Measurements from ENCODE around the gene LIMCH1. TPM values are rescaled to one million over a fixed set of nuclear protein-coding genes. Genes with fewer than 3 reads are reported as not detected.
"Not testable (repeated sequence)": the region's sequence is repeated elsewhere in the genome, so short reads cannot be mapped to it uniquely, and the experiment has no call there.

The LIMCH1 gene
- polyA plus RNA-seq, 1 experiment: 1.1 TPM

- Histone ChIP-seq H3K4me3 (ENCODE audit: low read depth, low read length) (no peak overlapping the region), H3K27me3 (ENCODE audit: control insufficient read depth, insufficient read depth, low read length) (peaks cover 6% of the 10 kb centered on the region), H3K9me3 (ENCODE audit: control insufficient read depth, insufficient read depth, low read length) (no peaks in the 10 kb centered on the region), H3K27ac (ENCODE audit: low read depth, low read length) (no peak overlapping the region)
- ChIA-PET POLR2A (no interaction called here), CTCF (interaction anchor here (1.2 to 2.8 kb wide), 2 partner anchors 10 to 185 kb away, joined by 4 to 12 read pairs; no protein-coding TSS in a partner anchor)
- no peak for TF ChIP-seq CTCF (IDR thresholded peaks at IDR 0.05; ENCODE audit: low read depth, low read length)
- no peak for DNase-seq (ENCODE audit: low read depth, low spot score)
These were observed 164.8 kb downstream of the LIMCH1 start for GRCh38 chr4:41702770-41703169.

- POLR2A ChIA-PET: no interaction called here
- TF ChIP-seq CTCF (IDR thresholded peaks at IDR 0.05; ENCODE audit: low read depth, low read length): no peak
- Histone ChIP-seq H3K9me3 (ENCODE audit: control insufficient read depth, insufficient read depth, low read length) (no peaks in the 10 kb centered on the region), H3K27ac (ENCODE audit: low read depth, low read length) (no peak overlapping the region), H3K4me3 (ENCODE audit: low read depth, low read length) (no peak overlapping the region), H3K27me3 (ENCODE audit: control insufficient read depth, insufficient read depth, low read length) (peaks cover 3% of the 10 kb centered on the region)
- CTCF ChIA-PET: interaction anchor here (2.3 kb wide), 1 partner anchor 10 kb away, joined by 11 read pairs; no protein-coding TSS in a partner anchor
- no peak for DNase-seq (ENCODE audit: low read depth, low spot score)
These were observed 165.8 kb downstream of the LIMCH1 start for GRCh38 chr4:41703785-41704184.

- ChIA-PET CTCF (interaction anchor here (1.2 to 2.3 kb wide), 5 partner anchors 9 to 451 kb away, joined by 3 to 11 read pairs (median 5); no protein-coding TSS in a partner anchor), POLR2A (no interaction called here)
- no peak overlapping the region for H3K27ac ChIP-seq (ENCODE audit: low read depth, low read length)
These were observed 172.0 kb downstream of the LIMCH1 start for GRCh38 chr4:41709844-41710481.

GRCh38 chr4:41711654-41712053 lies 173.7 kb downstream of the LIMCH1 start:
- H3K27ac ChIP-seq (ENCODE audit: low read depth, low read length); H3K27me3 ChIP-seq (ENCODE audit: control insufficient read depth, insufficient read depth, low read length); POLR2A ChIA-PET; H3K4me3 ChIP-seq (ENCODE audit: low read depth, low read length); DNase-seq (ENCODE audit: low read depth, low spot score); H3K9me3 ChIP-seq (ENCODE audit: control insufficient read depth, insufficient read depth, low read length): not testable (repeated sequence)
- CTCF ChIA-PET: interaction anchor here (1.1 kb wide), 1 partner anchor 18 kb away, joined by 5 read pairs; no protein-coding TSS in a partner anchor

More at GRCh38 chr4:41709844-41710481, 172.0 kb downstream of the LIMCH1 start:
- peak; percentile 49 for DNase-seq (ENCODE audit: low read depth, low spot score)
- no peak for TF ChIP-seq CTCF (IDR thresholded peaks at IDR 0.05; ENCODE audit: low read depth, low read length)
- H3K4me3 ChIP-seq (ENCODE audit: low read depth, low read length): no peak overlapping the region
- no peaks in the 10 kb centered on the region for H3K9me3 ChIP-seq (ENCODE audit: control insufficient read depth, insufficient read depth, low read length)
- H3K27me3 ChIP-seq (ENCODE audit: control insufficient read depth, insufficient read depth, low read length): no peaks in the 10 kb centered on the region

GRCh38 chr4:41712425-41712824 lies 174.5 kb downstream of the LIMCH1 start:
- H3K27me3 ChIP-seq (ENCODE audit: control insufficient read depth, insufficient read depth, low read length): no peaks in the 10 kb centered on the region
- no peak for DNase-seq (ENCODE audit: low read depth, low spot score)
- no peak overlapping the region for H3K27ac ChIP-seq (ENCODE audit: low read depth, low read length)
- no peaks in the 10 kb centered on the region for H3K9me3 ChIP-seq (ENCODE audit: control insufficient read depth, insufficient read depth, low read length)
- ChIA-PET CTCF (interaction anchor here (0.6 kb wide), 1 partner anchor 173 kb away, joined by 5 read pairs; no protein-coding TSS in a partner anchor), POLR2A (no interaction called here)
- H3K4me3 ChIP-seq (ENCODE audit: low read depth, low read length): no peak overlapping the region
- TF ChIP-seq CTCF (IDR thresholded peaks at IDR 0.05; ENCODE audit: low read depth, low read length): no peak
